ENCODE results near the gene DEDD2.

Gene DEDD2

GRCh38 chr19:42228641-42229040 lies 11.2 kb upstream of the DEDD2 start:
- DNase-seq (no peak), ATAC-seq (no peak)

DNA sequence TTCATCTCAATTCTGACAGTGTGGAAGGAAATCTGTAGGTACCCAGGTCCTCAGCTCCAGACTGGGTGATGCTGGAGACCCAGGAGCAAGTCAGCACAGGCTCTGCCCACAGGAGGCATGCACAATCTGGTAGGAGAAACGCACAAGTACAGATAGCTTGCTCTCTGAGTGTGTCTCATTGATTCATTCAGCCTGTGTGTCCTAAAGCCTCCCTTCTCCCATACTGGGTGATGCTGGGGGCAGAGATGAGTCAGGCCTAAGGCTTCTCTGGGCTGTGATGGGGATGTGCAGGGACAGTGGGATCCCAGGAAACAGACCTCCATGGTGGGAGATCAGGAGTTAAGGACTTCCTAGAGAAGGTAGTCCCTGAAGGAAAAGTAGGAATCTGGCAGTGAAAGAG lies 9.4 kb upstream of the DEDD2 start:
- no peak for ATAC-seq
- DNase-seq = no peak

- ATAC-seq = no peak
- DNase-seq = no peak
Measured at GRCh38 chr19:42225718-42226292, 8.3 kb upstream of the DEDD2 start.

DNA sequence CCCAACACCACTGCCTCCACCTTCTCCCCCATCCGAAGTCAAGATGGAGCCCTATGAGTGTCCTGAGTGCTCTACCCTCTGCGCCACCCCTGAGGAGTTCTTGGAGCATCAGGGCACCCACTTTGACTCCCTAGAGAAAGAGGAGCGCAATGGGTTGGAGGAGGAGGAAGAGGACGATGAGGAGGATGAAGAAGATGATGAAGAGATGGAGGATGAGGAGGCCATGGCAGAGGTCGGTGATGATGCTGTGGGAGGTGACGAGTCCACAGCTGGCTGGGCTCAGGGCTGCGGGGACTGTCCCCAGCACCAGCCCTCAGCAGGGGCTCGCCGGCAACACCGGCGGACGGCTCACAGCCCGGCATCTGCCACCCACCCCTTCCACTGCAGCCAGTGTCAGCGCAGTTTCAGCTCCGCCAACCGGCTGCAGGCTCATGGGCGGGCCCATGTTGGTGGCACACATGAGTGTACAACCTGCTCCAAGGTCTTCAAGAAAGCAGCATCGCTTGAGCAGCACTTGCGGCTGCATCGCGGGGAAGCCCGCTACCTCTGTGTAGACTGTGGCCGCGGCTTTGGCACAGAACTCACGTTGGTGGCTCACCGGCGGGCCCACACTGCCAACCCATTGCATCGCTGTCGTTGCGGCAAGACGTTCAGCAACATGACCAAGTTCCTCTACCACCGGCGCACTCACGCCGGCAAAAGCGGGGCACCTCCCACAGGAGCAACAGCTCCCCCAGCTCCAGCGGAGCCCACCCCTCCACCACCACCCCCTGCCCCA lies 7.7 kb upstream of the DEDD2 start:
- DNase-seq (no peak), ATAC-seq (no peak)

- ATAC-seq = no peak
- no peak for DNase-seq
Measured at GRCh38 chr19:42220751-42221097, 3.2 kb upstream of the DEDD2 start.

GRCh38 chr19:42219812-42220750 lies 2.6 kb upstream of the DEDD2 start, which contains the start of gene ZNF526:
Gene ZNF526, plus strand, starts transcription at chr19:42220312. Its CDS starts 4,092 bp downstream, at chr19:42224404.
- ATAC-seq = peak; percentile 89

DNA sequence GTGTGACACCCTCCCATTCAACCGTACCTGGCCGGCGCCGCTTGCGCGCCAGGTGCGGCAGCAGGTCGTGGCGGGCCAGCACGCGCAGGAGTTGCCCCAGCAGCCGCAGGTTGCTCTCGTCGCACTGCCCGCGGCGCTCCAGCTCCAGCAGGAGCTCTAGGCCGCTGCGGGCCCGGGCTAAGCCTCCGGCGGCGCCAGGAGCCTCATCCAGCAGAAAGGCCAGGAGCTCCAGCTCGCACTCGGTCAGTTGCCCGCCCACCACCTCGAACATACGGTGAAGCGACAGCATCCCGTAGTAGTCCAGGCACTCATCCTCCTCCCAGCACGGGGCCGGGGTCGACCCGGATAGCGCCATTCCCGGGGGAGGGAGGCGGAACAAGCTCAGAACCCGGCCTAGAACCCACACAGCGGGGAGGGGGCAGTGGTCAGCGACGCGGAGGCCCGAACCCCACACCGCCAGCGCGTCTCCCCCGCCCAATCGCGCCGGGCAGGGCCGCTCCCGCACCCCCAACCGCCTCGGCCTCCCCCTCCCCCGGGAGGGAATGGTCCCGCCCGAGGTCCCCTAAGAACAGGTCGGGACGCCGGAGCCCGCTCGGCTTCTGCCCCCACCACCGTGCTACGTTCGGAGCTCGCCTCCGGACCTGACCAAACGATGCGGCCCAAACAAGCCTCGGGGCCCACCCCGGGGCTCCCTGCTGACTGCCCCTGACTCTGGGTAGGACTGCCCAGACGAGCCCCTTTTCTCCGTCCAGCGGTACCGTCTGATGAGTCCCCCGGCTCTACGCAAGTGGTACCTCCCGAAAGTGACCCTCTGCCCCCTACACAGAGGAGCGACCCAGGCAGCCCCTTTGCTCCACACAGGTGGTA lies 591 bp downstream of the DEDD2 start:
- ATAC-seq = no peak
- DNase-seq = peak; percentile 53

More at GRCh38 chr19:42219812-42220750, 2.6 kb upstream of the DEDD2 start, which contains the start of gene ZNF526:
- DNase-seq = peak; percentile 97

DNA sequence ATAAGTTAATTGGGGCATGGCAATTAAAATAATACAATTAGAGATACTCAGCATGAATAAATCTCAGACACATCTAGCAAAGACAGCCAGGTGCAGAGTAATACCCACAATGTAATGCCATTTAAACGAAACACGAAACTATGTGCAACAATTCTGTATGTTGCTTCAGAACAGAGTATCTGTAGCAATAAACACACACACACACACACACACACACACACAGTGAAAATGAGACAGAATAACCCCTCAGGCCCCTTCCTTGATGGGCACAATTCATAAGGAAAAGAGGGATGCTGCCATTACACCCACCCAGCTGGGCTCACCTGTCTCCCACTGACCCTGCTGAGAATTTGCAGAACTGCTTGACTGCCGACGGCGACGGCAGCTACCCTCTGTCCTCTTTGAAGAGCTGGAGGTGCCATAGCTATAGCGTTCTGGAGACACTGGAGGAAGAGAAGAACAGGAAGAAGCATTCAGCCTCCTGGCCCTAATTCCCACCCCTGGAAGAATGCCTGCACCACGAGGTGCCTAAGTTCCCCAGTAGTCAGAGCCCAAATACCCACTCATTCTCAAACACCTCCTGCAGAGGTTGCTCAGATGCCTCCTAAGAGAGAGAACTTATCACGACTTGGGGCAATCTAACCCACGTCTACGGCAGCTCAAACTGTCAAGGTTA lies 2.5 kb downstream of the DEDD2 start:
- no peak for ATAC-seq
- DNase-seq = no peak

- ATAC-seq = no peak
Measured at GRCh38 chr19:42212886-42213285, 4.6 kb downstream of the DEDD2 start.

DNA sequence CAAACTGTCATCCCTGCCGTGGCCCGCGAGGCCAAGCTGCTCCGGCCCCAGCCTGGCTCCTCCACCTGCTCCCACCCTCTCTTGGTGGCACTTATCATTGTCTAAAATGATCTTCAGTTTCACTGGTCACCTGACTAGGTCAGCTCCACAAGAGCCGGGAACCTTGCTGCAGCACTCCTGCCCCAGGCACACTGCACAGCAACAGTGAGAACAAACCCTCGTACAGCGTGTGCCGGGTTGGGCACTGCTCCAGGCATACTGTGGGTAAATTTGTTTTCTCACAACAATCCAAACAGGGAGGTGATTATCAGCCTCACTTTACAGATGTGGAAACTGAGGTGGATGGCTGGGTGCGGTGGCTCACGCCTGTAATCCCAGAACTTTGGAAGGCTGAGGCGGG lies 8.9 kb downstream of the DEDD2 start:
- no peak for DNase-seq
- no peak for ATAC-seq

More at GRCh38 chr19:42212886-42213285, 4.6 kb downstream of the DEDD2 start:
- no peak for DNase-seq

- ATAC-seq = no peak
- no peak for DNase-seq
Measured at GRCh38 chr19:42207767-42208271, 9.7 kb downstream of the DEDD2 start.

DNA sequence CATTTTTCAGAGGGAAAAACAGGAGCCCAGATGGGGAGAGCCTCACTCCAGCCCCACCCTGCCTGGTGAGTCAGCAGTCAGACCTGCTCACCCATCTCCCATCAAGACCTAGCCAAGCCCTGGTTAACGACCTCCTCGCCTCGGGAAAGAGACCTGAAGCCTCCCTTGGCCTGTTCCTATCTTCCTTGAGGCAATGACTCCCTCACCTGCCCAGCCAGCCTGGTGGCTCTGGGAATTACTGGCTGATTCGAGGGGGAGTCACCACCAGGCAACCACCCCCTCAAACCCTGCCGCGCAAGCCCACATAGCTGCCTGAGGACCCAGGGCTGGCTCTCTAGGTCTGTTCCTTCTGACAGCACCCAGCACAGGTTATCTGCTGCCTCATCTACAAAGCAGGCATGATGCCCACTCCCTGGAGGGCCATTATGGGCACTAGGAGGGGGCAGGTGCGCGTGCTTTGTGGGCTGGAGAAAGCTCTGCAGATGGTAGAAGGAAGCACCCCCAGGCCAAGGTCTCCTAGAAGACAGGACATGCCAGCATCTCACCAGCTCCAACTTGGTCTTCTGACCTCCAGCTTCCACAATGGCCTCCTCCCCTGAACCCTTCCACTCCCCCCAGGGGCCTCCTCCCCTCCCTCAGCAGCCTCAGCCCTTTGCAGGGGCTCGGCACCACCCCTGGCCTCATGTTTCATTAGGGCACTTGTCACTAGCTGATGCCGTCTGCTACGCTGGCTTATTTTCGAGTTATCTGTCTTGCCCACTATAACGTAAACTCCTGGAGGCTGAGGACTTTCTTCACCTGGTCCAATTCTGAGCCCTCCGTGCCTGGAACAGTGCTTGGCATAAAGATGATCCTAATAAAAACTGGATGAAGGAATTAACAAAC lies 10.4 kb downstream of the DEDD2 start:
- DNase-seq (no peak), ATAC-seq (no peak)

DNA sequence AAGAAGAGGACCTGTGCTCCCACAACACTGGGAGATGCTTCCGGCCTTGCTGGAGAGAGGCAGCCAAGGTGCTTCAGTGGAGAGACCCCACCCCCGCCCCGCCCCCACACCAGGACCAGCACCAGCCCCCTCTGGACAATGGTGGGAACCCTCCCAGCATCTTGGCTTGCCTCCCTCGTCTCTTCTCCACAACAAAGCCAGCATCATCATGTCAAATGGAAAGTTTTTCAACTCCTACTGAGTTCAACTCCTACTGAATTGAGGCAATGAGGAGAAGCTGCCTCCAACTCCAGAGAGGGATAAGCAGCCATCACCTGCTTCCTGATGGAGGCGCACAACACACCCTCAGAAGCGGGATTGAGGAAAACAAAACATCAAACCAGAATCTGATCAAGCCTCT lies 12.8 kb downstream of the DEDD2 start:
- DNase-seq (no peak), ATAC-seq (no peak)

GRCh38 chr19:42203700-42204099 lies 13.8 kb downstream of the DEDD2 start:
- ATAC-seq (no peak), DNase-seq (no peak)

DNA sequence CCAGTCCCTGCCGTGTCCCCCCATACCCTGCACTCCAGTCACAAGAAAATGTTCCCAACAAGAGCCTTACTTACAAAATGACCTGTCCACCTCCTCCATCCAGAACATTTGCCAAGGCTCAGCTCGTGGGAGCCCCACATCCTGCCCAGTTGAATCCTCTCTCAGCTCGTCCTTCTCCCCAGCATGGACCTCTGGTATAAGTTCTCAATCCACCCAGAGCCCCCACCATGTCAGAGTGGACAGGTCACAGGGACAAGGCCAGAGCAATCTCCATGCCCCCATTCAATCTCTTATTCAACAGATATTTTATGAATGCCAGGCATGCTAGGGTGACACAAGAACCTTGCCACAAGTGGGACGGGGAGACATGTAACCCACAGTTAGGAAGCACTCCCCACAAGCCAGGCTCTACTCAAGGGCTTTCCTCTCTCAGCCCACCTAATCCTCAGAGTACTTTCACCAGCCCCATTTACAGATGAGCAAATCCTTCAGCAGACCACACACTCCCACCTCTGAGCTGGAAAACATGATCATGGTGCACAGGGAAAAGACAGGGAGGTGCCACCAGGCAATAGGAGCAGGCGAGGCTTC lies 15.1 kb downstream of the DEDD2 start:
- no peak for DNase-seq
- no peak for ATAC-seq

DNA sequence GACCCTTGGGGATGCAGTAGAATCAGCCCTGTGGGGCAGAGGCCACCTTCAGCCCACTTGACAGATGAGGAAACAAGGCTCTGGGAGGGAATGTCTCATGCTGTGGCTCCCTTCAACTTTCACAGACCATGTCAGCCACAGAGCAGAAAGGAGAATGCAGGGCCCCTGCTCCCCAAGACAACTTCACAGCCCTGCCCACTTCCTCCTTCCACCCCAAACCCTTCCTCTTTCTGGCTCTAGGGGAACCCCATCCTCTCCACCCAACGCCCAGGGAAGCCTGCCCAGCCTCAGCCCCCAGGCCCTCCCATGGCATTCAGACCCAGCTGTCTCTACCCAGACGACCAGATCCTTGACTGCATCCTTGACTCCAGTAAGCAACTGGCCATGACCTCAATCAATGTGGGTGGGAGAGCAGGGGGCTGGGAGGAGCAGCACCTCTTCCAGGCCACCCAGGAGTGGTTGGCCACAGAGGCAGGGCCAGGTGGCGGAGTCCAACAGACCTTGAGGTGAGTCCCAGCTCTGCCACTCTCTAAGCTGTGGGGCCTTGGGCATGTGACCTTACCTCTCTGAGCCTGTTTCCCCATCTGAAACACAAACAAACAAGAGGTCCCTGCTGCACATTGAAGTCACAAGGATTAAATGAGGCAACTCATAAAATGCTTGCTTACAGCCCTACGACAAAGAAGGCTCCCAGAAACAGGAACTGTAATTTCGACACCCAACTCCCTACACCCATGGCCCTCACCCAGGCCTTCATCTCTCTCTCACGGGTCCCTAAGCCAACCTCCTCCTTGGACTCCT lies 15.8 kb downstream of the DEDD2 start:
- peak; percentile 65 for DNase-seq
- ATAC-seq = peak; percentile 57

DNA sequence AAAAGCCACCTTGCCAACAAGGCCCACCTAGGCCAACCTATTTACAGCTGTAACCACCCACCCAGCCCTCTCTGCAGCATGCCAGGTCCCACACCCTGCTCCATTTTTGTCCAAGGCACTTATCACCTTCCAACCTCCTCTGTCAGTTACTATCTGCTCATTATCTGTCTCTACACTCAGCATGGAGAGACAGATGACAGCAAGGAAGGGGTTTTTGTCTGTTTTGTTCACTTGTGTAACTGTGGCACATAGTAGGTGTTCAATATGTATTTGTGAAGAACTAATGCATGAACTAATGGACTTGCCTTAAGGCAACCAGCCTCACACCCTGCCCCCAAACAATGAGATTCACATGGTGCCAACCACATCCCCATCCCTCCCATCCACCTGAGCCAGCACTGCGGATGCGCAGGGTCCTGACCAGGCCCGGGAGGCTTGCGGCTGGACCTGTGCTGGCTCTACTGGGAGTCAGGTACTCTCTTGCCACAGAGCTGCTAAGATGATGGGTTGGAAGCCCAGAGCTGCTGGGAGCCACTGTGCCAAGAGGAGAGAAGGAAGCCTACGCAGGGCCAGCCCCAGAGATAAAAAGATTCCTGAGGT lies 17.3 kb downstream of the DEDD2 start:
- DNase-seq = no peak

DNA sequence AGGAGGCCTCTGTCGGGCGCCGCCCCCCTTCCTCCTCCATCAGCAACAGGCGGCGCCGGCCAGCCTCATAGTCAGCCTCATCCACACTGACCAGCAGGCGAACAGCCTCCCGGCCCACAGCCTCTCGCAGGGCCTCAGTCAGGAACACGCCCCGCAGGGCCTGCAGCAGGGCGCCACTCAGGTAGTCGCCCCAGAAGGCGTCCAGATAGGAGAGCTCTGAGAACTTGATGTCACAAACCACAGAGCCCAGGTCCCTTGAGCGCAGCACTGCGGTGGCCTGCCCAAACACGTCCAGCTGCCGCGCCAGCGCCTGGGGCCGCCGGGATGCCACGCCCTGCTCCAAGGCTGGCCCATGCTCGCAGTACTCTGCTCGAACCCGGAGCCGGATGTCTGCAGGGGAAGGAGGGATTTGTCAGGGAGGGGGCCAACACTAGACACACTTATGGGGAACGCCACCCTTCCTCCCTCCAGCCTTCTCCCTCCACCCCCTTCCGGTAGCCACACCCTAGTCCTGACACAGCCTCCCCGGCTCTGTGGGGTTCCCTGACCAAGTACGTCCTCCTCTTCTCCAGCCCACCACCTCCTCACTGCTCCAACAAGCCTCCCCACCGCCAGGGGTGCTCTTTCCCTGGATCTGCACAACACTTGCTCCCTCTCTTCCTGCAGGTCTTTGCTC lies 17.9 kb downstream of the DEDD2 start:
- ATAC-seq (peak; percentile 73), DNase-seq (peak; percentile 79)

More for the DNA sequence above, 17.3 kb downstream of the DEDD2 start:
- ATAC-seq = no peak

All from stimulated activated naive CD8-positive, alpha-beta T cell treated with anti-CD3 and anti-CD28 coated beads, Interleukin-15, Interleukin-2, amounts not matched to agents 100 U/mL and 50 U/mL, for 24 hours (primary cell).